Measurements from ENCODE around the gene CACNB2. TPM values are rescaled to one million over a fixed set of nuclear protein-coding genes. Genes with fewer than 3 reads are reported as not detected.

Gene CACNB2
- total RNA-seq, 1 donor from 2014 or later = not detected

- ChIA-PET POLR2A (no interaction called here), CTCF (no interaction called here)
- Mint-ChIP-seq H3K9me3 (no peaks in the 10 kb centered on the region), H3K36me3 (ENCODE audit: low read depth) (no peaks in the 10 kb centered on the region), H3K4me3 (no peak overlapping the region), H3K27ac (no peak overlapping the region), H3K4me1 (no peaks in the 10 kb centered on the region), H3K27me3 (peaks cover 6% of the 10 kb centered on the region)
- DNase-seq (no peak), ATAC-seq (ENCODE audit: low read depth) (no peak)
- no peak for TF ChIP-seq CTCF (IDR thresholded peaks at IDR 0.05)
- intact Hi-C loops (cut with micrococcal nuclease) = no loop called here
These were observed 138.9 kb downstream of the CACNB2 start for GRCh38 chr10:18279173-18279572.

GRCh38 chr10:18282094-18282493, 141.9 kb downstream of the CACNB2 start:
- POLR2A ChIA-PET = interaction anchor here (0.7 kb wide), 1 partner anchor 8 kb away, joined by 9 read pairs; no protein-coding TSS in a partner anchor
- no peak for DNase-seq
- Mint-ChIP-seq H3K27ac (no peak overlapping the region), H3K9me3 (no peaks in the 10 kb centered on the region), H3K27me3 (peaks cover 6% of the 10 kb centered on the region), H3K36me3 (ENCODE audit: low read depth) (no peaks in the 10 kb centered on the region), H3K4me1 (no peaks in the 10 kb centered on the region), H3K4me3 (no peak overlapping the region)
- no peak for ATAC-seq (ENCODE audit: low read depth)
- TF ChIP-seq CTCF (IDR thresholded peaks at IDR 0.05) = no peak
- CTCF ChIA-PET = no interaction called here
- intact Hi-C loops (cut with micrococcal nuclease) = no loop called here

GRCh38 chr10:18290651-18291313, 150.6 kb downstream of the CACNB2 start:
- intact Hi-C loops (cut with micrococcal nuclease) = no loop called here
- ChIA-PET CTCF (no interaction called here), POLR2A (interaction anchor here (0.5 kb wide), 1 partner anchor 9 kb away, joined by 9 read pairs; no protein-coding TSS in a partner anchor)
- no peak for TF ChIP-seq CTCF (IDR thresholded peaks at IDR 0.05)
- Mint-ChIP-seq H3K27ac (no peak overlapping the region), H3K36me3 (ENCODE audit: low read depth) (no peaks in the 10 kb centered on the region), H3K27me3 (no peaks in the 10 kb centered on the region), H3K4me1 (peaks cover 22% of the 10 kb centered on the region), H3K4me3 (no peak overlapping the region), H3K9me3 (no peaks in the 10 kb centered on the region)
- ATAC-seq (ENCODE audit: low read depth) (no peak), DNase-seq (no peak)

- no peak overlapping the region for H3K27ac Mint-ChIP-seq
- POLR2A ChIA-PET = no interaction called here
- H3K4me3 Mint-ChIP-seq = no peak overlapping the region
- no peaks in the 10 kb centered on the region for H3K27me3 Mint-ChIP-seq
- no peak for ATAC-seq (ENCODE audit: low read depth)
- TF ChIP-seq CTCF (IDR thresholded peaks at IDR 0.05) = no peak
- DNase-seq = no peak
- CTCF ChIA-PET = no interaction called here
- H3K9me3 Mint-ChIP-seq = no peaks in the 10 kb centered on the region
- H3K4me1 Mint-ChIP-seq = peaks cover 22% of the 10 kb centered on the region
- H3K36me3 Mint-ChIP-seq (ENCODE audit: low read depth) = no peaks in the 10 kb centered on the region
- intact Hi-C loops (cut with micrococcal nuclease) = no loop called here
These were observed 153.6 kb downstream of the CACNB2 start for GRCh38 chr10:18293536-18294510.

GRCh38 chr10:18294633-18295032, 154.4 kb downstream of the CACNB2 start:
- Mint-ChIP-seq H3K27me3 (no peaks in the 10 kb centered on the region), H3K27ac (no peak overlapping the region), H3K36me3 (ENCODE audit: low read depth) (no peaks in the 10 kb centered on the region), H3K4me1 (peaks cover 22% of the 10 kb centered on the region), H3K9me3 (no peaks in the 10 kb centered on the region), H3K4me3 (no peak overlapping the region)
- POLR2A ChIA-PET = no interaction called here
- CTCF ChIA-PET = no interaction called here
- TF ChIP-seq CTCF (IDR thresholded peaks at IDR 0.05) = no peak
- peak; percentile 58 for ATAC-seq (ENCODE audit: low read depth)
- intact Hi-C loops (cut with micrococcal nuclease) = no loop called here
- DNase-seq = no peak
